Measurements from ENCODE around the gene KIF18B. TPM values are rescaled to one million over a fixed set of nuclear protein-coding genes. Genes with fewer than 3 reads are reported as not detected.

The KIF18B gene
- total and polyA plus RNA-seq, 2 of the 8 experiments (the other 6 are each of a cell fraction or from before 2014, with no cell fraction given): 39.0 to 59.4 TPM

DNA sequence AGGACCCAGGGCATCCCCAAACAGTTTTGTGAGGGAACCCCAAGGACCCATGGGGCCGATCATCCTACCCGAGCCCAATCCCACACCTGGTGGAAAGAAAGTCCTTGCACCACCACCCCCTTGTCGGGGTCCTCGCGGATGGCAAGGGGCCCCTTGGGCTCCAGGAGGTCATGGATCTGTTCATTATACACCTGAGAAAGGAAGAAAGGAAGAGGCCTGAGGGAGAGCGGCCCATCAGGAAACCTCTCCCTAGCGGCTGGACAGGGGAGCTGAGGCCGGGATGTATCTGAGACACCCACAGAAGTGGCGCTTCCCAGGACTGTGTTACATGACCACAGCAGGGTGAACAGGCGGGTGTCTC lies 12.8 kb downstream of the KIF18B start:
- no peak for FAIRE-seq
- H2AK5ac ChIP-seq (ENCODE audit: low read depth, low read length): no peak overlapping the region
- no peak for TF ChIP-seq SUZ12 (IDR thresholded peaks at IDR 0.05; ENCODE audit: low read length)
- no peak for TF ChIP-seq SAP30 (IDR thresholded peaks at IDR 0.05; ENCODE audit: insufficient read depth, insufficient replicate concordance, low read length)
- TF ChIP-seq BACH1 (IDR thresholded peaks at IDR 0.05; ENCODE audit: low read length): no peak
- TF ChIP-seq GABPA (IDR thresholded peaks at IDR 0.05; ENCODE audit: borderline replicate concordance, insufficient read depth, low read length): no peak
- TF ChIP-seq SRF (IDR thresholded peaks at IDR 0.05; ENCODE audit: low read depth, low read length): no peak
- no peak for TF ChIP-seq SIRT6 (IDR thresholded peaks at IDR 0.05; ENCODE audit: low read length)
- no peak for TF ChIP-seq HDAC6 (IDR thresholded peaks at IDR 0.05; ENCODE audit: low read depth, low read length)
- TF ChIP-seq, protein P1, sequence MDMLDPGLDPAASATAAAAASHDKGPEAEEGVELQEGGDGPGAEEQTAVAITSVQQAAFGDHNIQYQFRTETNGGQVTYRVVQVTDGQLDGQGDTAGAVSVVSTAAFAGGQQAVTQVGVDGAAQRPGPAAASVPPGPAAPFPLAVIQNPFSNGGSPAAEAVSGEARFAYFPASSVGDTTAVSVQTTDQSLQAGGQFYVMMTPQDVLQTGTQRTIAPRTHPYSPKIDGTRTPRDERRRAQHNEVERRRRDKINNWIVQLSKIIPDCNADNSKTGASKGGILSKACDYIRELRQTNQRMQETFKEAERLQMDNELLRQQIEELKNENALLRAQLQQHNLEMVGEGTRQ (IDR thresholded peaks at IDR 0.05; ENCODE audit: low read length): no peak
- no peak for TF ChIP-seq PHF8 (conservative IDR thresholded peaks at IDR 0.05; ENCODE audit: low read depth, low read length)
- no peak for TF ChIP-seq TCF12 (IDR thresholded peaks at IDR 0.05; ENCODE audit: low read depth, low read length)
- TF ChIP-seq TBP (IDR thresholded peaks at IDR 0.05; ENCODE audit: low read depth, low read length): no peak
- no peak for TF ChIP-seq TAF7 (optimal IDR thresholded peaks at IDR 0.05; ENCODE audit: borderline replicate concordance, low read depth, low read length)
- TF ChIP-seq, protein P2, sequence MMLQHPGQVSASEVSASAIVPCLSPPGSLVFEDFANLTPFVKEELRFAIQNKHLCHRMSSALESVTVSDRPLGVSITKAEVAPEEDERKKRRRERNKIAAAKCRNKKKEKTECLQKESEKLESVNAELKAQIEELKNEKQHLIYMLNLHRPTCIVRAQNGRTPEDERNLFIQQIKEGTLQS (IDR thresholded peaks at IDR 0.05; ENCODE audit: insufficient read depth, low read depth, low read length): no peak

More for the DNA sequence above, 12.8 kb downstream of the KIF18B start:
- no peak for DNase-seq (ENCODE audit: low read depth in 1 of 2, low spot score in 2 of 2)
- H3K9me3 ChIP-seq (ENCODE audit: insufficient read depth in 2 of 2, low read depth in 1 of 2, low read length in 1 of 2): no peaks in the 10 kb centered on the region
- ChIA-PET CTCF (ENCODE audit: partially characterized antibody) (interaction anchor here (0.6 to 1.6 kb wide), 5 partner anchors 27 to 1904 kb away, joined by 3 to 5 read pairs (median 3); partner anchors contain the start of gene ACBD4), POLR2A (ENCODE audit: partially characterized antibody) (interaction anchor here (1.7 kb wide), 1 partner anchor 8 kb away, joined by 6 read pairs; no protein-coding TSS in a partner anchor)
- H3K14ac ChIP-seq (ENCODE audit: insufficient read length): no peak overlapping the region
- H3K9ac ChIP-seq (replicated peaks in 1 of 4; ENCODE audit: extremely low read depth in 1 of 4, low read depth in 3 of 4, low read length in 3 of 4): no peak overlapping the region
- H2AFZ ChIP-seq (ENCODE audit: low read length): no peak overlapping the region
- H3K27me3 ChIP-seq (replicated peaks in 1 of 4; ENCODE audit: control insufficient read depth in 3 of 4, extremely low read depth in 1 of 4, insufficient read depth in 3 of 4, low read length in 3 of 4): no peaks in the 10 kb centered on the region
- H2BK5ac ChIP-seq (ENCODE audit: low read depth, low read length): no peak overlapping the region
- H3K18ac ChIP-seq (ENCODE audit: extremely low read depth, low read length): no peak overlapping the region
- H3K4me3 ChIP-seq (ENCODE audit: extremely low read depth in 1 of 4, insufficient read depth in 2 of 4, low read depth in 3 of 4, low read length in 4 of 4): no peak overlapping the region
- peaks cover 18 to 55% (median 45%) of the 10 kb centered on the region in 4 experiments; a peak in 7 of 8 replicates for H3K36me3 ChIP-seq (ENCODE audit: control insufficient read depth in 2 of 4, insufficient read depth in 4 of 4, low read length in 3 of 4)
- H4K91ac ChIP-seq (replicated peaks; ENCODE audit: insufficient read length, low read length): no peak overlapping the region
- 95% methylated on average over 9 of the region's 10 CpGs; no CpG with 5 or more reads in 1 of the 2 experiments for WGBS, 2 experiments (ENCODE audit: extremely low coverage in 1 of 2, insufficient coverage in 1 of 2, insufficient read length in 1 of 2, insufficient replicate concordance in 2 of 2, low coverage in 1 of 2, low lambda C conversion rate in 2 of 2, missing lambda C conversion rate in 1 of 2)
- H2BK12ac ChIP-seq (ENCODE audit: low read depth, low read length): no peak overlapping the region
- no peak overlapping the region for H4K5ac ChIP-seq (ENCODE audit: insufficient read length, low read depth, low read length)
- no peak overlapping the region for H2BK15ac ChIP-seq (ENCODE audit: low read length)
- H2BK120ac ChIP-seq (replicated peaks; ENCODE audit: low read depth, low read length): no peak overlapping the region
- H3K56ac ChIP-seq (replicated peaks; ENCODE audit: insufficient read length, low read depth, low read length): no peak overlapping the region
- no peak overlapping the region for H3K4ac ChIP-seq (replicated peaks; ENCODE audit: insufficient read length, low read depth, low read length)
- peaks cover 0 to 10% of the 10 kb centered on the region in 2 experiments; a peak in 1 of 4 replicates for H3K79me2 ChIP-seq (ENCODE audit: control insufficient read depth in 1 of 2, insufficient read depth in 2 of 2, low read length in 2 of 2)
- no peak overlapping the region for H4K8ac ChIP-seq (ENCODE audit: extremely low read depth, insufficient read depth, low read length)
- H4K20me1 ChIP-seq (replicated peaks in 1 of 2; ENCODE audit: control insufficient read depth in 1 of 2, insufficient read depth in 2 of 2, low read length in 2 of 2): peaks cover 0 to 11% of the 10 kb centered on the region in 2 experiments
- no peak overlapping the region for H2BK20ac ChIP-seq (ENCODE audit: low read length)
- H3K23ac ChIP-seq (ENCODE audit: insufficient read length): no peak overlapping the region
- H3K27ac ChIP-seq (ENCODE audit: low read depth, low read length): no peak overlapping the region
- H3K23me2 ChIP-seq (ENCODE audit: low read depth, low read length): no peaks in the 10 kb centered on the region
- H3K4me2 ChIP-seq (ENCODE audit: insufficient read depth in 1 of 2, low read depth in 2 of 2, low read length in 2 of 2): no peak overlapping the region
- H3K79me1 ChIP-seq (ENCODE audit: low read depth, low read length): peaks cover 2% of the 10 kb centered on the region; the same call in 1 of the 2 replicates
- H3K4me1 ChIP-seq (replicated peaks in 1 of 4; ENCODE audit: control insufficient read depth in 3 of 4, insufficient read depth in 4 of 4, low read length in 3 of 4): no peaks in the 10 kb centered on the region
